ENCODE data around the gene CHEK2.
A peak's percentile ranks its signal among the peaks of the same experiment; 100 is the strongest.
"Not testable (repeated sequence)": the region's sequence is repeated elsewhere in the genome, so short reads cannot be mapped to it uniquely, and the experiment has no call there.

Gene CHEK2

GRCh38 chr22:28741785-28742561, at the start of gene CHEK2, which contains the start of gene HSCB:
Gene CHEK2, minus strand, starts transcription at chr22:28741820. Its CDS starts 7,099 bp downstream, at chr22:28734721.
Gene HSCB, plus strand, starts transcription at chr22:28742039. Its CDS starts 57 bp downstream, at chr22:28742096.
- peak; percentile 98 for DNase-seq (ENCODE audit: low spot score)

- no peak for DNase-seq (ENCODE audit: low spot score)
These were observed 49.5 kb upstream of the CHEK2 start for GRCh38 chr22:28791124-28791523.

GRCh38 chr22:28788601-28789000, 47.0 kb upstream of the CHEK2 start:
- DNase-seq (ENCODE audit: low spot score), result no peak

GRCh38 chr22:28783786-28784671, 42.4 kb upstream of the CHEK2 start:
- DNase-seq (ENCODE audit: low spot score), result no peak

GRCh38 chr22:28780296-28780695, 38.7 kb upstream of the CHEK2 start:
- DNase-seq (ENCODE audit: low spot score), result no peak

- DNase-seq (ENCODE audit: low spot score), result no peak
These were observed 38.2 kb upstream of the CHEK2 start for GRCh38 chr22:28779833-28780232.

GRCh38 chr22:28774378-28774777, 32.8 kb upstream of the CHEK2 start:
- DNase-seq (ENCODE audit: low spot score), result no peak

GRCh38 chr22:28773461-28773867, 31.8 kb upstream of the CHEK2 start:
- DNase-seq (ENCODE audit: low spot score), result no peak

GRCh38 chr22:28772633-28773460, 31.2 kb upstream of the CHEK2 start, which contains the start of gene CCDC117:
Gene CCDC117, plus strand, starts transcription at chr22:28772695. Its CDS starts 155 bp downstream, at chr22:28772850.
- DNase-seq (ENCODE audit: low spot score), result peak; percentile 96

GRCh38 chr22:28771195-28771791, 29.7 kb upstream of the CHEK2 start:
- peak; percentile 72 for DNase-seq (ENCODE audit: low spot score)

- no peak for DNase-seq (ENCODE audit: low spot score)
These were observed 27.9 kb upstream of the CHEK2 start for GRCh38 chr22:28769394-28770085.

- no peak for DNase-seq (ENCODE audit: low spot score)
These were observed 27.2 kb upstream of the CHEK2 start for GRCh38 chr22:28768701-28769393.

GRCh38 chr22:28766628-28767027, 25.0 kb upstream of the CHEK2 start:
- DNase-seq (ENCODE audit: low spot score), result no peak

GRCh38 chr22:28762000-28762399, 20.4 kb upstream of the CHEK2 start:
- DNase-seq (ENCODE audit: low spot score), result not testable (repeated sequence)

- no peak for DNase-seq (ENCODE audit: low spot score)
These were observed 19.8 kb upstream of the CHEK2 start for GRCh38 chr22:28761449-28761755.

- DNase-seq (ENCODE audit: low spot score), result no peak
These were observed 18.4 kb upstream of the CHEK2 start for GRCh38 chr22:28759861-28760560.

- not testable (repeated sequence) for DNase-seq (ENCODE audit: low spot score)
These were observed 12.9 kb upstream of the CHEK2 start for GRCh38 chr22:28754512-28754911.

GRCh38 chr22:28750471-28750881, 8.9 kb upstream of the CHEK2 start:
- DNase-seq (ENCODE audit: low spot score), result no peak

- no peak for DNase-seq (ENCODE audit: low spot score)
These were observed 2.2 kb upstream of the CHEK2 start for GRCh38 chr22:28743852-28744251.

- peak; percentile 82 for DNase-seq (ENCODE audit: low spot score)
These were observed 942 bp upstream of the CHEK2 start for GRCh38 chr22:28742562-28742962.

All from COLO829 (cell line).